ENCODE results near the gene EFNA5.

The EFNA5 gene

DNA sequence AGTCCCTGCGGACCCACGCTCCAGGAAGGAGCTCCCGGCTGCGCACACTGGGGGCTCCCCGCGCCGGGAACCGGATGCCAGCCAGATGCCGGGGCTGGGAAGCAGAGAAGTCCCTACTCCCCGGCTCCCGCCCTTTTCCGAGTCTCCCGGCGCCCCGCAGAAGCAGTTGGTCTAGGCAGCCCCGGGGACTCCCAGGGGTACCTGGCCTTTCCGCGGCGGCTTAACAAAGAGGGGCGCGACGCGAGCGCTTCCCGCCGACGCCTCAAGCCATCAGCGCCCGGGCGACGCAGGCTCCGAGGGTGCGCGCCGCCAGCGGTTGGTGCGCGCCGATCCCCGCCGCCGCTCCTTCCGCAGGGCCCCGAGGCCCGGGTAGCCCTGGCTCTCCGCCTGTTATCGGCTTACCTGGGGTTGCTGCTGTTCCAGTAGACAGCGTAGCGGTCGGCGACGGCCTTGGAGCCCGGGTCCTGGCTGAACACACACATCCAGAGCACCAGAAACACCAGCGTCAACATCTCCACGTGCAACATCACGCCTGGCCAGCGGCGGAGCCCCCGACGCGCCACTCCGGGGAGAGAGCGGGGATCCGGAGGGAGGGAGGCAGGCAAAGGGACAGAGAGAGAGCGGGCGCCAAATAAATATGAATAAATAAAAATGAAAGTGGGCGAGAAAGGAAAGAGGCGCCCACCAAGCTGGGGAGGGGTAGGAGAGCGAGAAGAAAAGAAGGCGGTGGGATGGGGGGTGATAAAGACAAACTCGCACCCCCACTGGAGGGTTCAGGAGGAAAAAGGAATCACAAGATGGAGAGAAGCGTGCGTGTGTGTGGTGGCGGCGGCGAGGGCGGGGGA lies 428 bp downstream of the EFNA5 start (continued):
- peak; percentile 95 for TF ChIP-seq ZNF366 (tag by site-specific recombination; conservative IDR thresholded peaks at IDR 0.05)
- TF ChIP-seq, protein P1, sequence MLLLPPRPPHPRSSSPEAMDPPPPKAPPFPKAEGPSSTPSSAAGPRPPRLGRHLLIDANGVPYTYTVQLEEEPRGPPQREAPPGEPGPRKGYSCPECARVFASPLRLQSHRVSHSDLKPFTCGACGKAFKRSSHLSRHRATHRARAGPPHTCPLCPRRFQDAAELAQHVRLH (tag by site-specific recombination; IDR thresholded peaks at IDR 0.05), result no peak
- TF ChIP-seq, protein P2, sequence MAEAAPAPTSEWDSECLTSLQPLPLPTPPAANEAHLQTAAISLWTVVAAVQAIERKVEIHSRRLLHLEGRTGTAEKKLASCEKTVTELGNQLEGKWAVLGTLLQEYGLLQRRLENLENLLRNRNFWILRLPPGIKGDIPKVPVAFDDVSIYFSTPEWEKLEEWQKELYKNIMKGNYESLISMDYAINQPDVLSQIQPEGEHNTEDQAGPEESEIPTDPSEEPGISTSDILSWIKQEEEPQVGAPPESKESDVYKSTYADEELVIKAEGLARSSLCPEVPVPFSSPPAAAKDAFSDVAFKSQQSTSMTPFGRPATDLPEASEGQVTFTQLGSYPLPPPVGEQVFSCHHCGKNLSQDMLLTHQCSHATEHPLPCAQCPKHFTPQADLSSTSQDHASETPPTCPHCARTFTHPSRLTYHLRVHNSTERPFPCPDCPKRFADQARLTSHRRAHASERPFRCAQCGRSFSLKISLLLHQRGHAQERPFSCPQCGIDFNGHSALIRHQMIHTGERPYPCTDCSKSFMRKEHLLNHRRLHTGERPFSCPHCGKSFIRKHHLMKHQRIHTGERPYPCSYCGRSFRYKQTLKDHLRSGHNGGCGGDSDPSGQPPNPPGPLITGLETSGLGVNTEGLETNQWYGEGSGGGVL (tag by site-specific recombination; IDR thresholded peaks at IDR 0.05), result peak; percentile 70
- TF ChIP-seq, protein P3, sequence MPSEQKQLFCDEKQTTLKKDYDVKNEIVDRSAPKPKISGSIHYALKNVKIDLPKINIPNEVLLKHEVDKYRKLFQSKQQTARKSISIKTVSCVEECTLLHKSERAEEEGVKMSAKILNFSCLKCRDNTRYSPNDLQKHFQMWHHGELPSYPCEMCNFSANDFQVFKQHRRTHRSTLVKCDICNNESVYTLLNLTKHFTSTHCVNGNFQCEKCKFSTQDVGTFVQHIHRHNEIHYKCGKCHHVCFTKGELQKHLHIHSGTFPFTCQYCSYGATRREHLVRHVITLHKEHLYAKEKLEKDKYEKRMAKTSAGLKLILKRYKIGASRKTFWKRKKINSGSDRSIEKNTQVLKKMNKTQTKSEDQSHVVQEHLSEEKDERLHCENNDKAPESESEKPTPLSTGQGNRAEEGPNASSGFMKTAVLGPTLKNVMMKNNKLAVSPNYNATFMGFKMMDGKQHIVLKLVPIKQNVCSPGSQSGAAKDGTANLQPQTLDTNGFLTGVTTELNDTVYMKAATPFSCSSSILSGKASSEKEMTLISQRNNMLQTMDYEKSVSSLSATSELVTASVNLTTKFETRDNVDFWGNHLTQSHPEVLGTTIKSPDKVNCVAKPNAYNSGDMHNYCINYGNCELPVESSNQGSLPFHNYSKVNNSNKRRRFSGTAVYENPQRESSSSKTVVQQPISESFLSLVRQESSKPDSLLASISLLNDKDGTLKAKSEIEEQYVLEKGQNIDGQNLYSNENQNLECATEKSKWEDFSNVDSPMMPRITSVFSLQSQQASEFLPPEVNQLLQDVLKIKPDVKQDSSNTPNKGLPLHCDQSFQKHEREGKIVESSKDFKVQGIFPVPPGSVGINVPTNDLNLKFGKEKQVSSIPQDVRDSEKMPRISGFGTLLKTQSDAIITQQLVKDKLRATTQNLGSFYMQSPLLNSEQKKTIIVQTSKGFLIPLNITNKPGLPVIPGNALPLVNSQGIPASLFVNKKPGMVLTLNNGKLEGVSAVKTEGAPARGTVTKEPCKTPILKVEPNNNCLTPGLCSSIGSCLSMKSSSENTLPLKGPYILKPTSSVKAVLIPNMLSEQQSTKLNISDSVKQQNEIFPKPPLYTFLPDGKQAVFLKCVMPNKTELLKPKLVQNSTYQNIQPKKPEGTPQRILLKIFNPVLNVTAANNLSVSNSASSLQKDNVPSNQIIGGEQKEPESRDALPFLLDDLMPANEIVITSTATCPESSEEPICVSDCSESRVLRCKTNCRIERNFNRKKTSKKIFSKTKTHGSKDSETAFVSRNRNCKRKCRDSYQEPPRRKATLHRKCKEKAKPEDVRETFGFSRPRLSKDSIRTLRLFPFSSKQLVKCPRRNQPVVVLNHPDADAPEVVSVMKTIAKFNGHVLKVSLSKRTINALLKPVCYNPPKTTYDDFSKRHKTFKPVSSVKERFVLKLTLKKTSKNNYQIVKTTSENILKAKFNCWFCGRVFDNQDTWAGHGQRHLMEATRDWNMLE (tag by site-specific recombination; conservative IDR thresholded peaks at IDR 0.05; ENCODE audit: low read depth), result no peak
- peak; percentile 16; the same call in 1 of the 2 replicates for TF ChIP-seq ZNF561 (tag by site-specific recombination; IDR thresholded peaks at IDR 0.05; ENCODE audit: borderline replicate concordance)
- peak; percentile 78 for TF ChIP-seq EGR2 (tag by site-specific recombination; IDR thresholded peaks at IDR 0.05; ENCODE audit: low read depth)
- peak; percentile 21; the same call in 1 of the 2 replicates for TF ChIP-seq ZNF394 (tag by site-specific recombination; IDR thresholded peaks at IDR 0.05; ENCODE audit: borderline replicate concordance)
- TF ChIP-seq ZBTB20 (tag by site-specific recombination; IDR thresholded peaks at IDR 0.05), result peak; percentile 89
- peak; percentile 18; the same call in 1 of the 2 replicates for TF ChIP-seq ZXDB (tag by site-specific recombination; IDR thresholded peaks at IDR 0.05)

DNA sequence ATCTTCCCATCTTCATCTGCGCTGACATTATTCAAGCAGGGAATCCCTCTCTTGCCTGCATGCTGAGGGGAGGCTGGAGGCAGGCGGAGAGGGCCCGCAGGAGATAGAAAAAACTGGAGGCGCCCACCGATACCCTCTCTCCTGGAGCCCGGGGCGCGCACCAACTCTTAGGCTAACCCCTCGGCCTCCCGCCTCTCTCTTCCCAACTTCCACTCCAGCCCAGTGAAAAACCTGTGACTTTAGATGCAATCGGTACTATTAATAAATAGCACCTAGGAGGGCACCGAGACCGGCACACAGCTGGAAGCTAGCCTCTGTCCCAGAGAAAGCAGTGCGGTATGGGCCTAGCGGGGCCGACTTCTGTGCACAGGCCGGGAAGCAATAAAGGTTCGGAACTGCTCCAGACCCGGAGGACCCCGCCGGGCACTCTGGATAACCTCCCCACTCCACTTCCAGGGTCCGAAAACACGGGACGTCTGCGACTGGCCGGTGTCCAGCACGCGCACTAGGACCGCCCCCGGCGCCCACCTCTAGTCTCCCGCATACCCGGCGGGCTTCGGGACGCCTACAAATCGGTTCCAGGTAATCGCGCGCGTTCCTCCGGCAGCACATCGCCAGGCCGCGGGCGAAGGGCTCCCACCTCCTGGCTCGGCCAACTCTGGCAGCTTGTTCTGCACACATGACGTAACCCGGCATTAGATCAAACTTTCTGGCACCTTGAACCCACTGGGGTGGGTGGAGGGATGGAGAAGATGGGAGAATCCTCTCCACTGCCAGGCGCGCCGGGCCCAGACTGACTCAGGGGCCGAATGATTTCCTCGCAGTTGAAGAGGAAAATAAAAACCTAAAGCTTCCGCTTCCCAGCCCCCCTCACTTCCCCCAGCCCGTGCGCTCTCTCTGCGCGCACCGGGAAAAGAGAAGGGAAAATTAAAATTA lies 1.4 kb downstream of the EFNA5 start:
- Histone ChIP-seq H3K9me3 (ENCODE audit: control insufficient read depth, insufficient read depth, low read depth, low read length) (no peaks in the 10 kb centered on the region), H3K4me1 (ENCODE audit: control insufficient read depth, insufficient read depth, low read length) (peaks cover 21% of the 10 kb centered on the region), H3K4me3 (ENCODE audit: low read depth, low read length) (peak overlapping the region; percentile 64), H3K36me3 (ENCODE audit: control insufficient read depth in 2 of 2, insufficient read depth in 1 of 2, low read length in 2 of 2) (no peaks in the 10 kb centered on the region), H3K27ac (ENCODE audit: extremely low read depth, low read depth, low read length) (peak overlapping the region; percentile 99)
- ChIA-PET CTCF (interaction anchor here (0.5 to 0.6 kb wide), 2 partner anchors 332 to 825 kb away, joined by 3 to 6 read pairs; no protein-coding TSS in a partner anchor), POLR2A (interaction anchor here (0.6 to 1.5 kb wide), 8 partner anchors 17 to 117 kb away, joined by 3 to 9 read pairs (median 4); no protein-coding TSS in a partner anchor)
- TF ChIP-seq, protein P4, sequence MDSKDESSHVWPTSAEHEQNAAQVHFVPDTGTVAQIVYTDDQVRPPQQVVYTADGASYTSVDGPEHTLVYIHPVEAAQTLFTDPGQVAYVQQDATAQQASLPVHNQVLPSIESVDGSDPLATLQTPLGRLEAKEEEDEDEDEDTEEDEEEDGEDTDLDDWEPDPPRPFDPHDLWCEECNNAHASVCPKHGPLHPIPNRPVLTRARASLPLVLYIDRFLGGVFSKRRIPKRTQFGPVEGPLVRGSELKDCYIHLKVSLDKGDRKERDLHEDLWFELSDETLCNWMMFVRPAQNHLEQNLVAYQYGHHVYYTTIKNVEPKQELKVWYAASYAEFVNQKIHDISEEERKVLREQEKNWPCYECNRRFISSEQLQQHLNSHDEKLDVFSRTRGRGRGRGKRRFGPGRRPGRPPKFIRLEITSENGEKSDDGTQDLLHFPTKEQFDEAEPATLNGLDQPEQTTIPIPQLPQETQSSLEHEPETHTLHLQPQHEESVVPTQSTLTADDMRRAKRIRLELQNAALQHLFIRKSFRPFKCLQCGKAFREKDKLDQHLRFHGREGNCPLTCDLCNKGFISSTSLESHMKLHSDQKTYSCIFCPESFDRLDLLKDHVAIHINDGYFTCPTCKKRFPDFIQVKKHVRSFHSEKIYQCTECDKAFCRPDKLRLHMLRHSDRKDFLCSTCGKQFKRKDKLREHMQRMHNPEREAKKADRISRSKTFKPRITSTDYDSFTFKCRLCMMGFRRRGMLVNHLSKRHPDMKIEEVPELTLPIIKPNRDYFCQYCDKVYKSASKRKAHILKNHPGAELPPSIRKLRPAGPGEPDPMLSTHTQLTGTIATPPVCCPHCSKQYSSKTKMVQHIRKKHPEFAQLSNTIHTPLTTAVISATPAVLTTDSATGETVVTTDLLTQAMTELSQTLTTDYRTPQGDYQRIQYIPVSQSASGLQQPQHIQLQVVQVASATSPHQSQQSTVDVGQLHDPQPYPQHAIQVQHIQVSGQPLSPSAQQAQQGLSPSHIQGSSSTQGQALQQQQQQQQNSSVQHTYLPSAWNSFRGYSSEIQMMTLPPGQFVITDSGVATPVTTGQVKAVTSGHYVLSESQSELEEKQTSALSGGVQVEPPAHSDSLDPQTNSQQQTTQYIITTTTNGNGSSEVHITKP (tag by site-specific recombination; IDR thresholded peaks at IDR 0.05), result peak; percentile 55
- no peak for TF ChIP-seq ZNF169 (tag by site-specific recombination; IDR thresholded peaks at IDR 0.05)
- TF ChIP-seq, protein P5, sequence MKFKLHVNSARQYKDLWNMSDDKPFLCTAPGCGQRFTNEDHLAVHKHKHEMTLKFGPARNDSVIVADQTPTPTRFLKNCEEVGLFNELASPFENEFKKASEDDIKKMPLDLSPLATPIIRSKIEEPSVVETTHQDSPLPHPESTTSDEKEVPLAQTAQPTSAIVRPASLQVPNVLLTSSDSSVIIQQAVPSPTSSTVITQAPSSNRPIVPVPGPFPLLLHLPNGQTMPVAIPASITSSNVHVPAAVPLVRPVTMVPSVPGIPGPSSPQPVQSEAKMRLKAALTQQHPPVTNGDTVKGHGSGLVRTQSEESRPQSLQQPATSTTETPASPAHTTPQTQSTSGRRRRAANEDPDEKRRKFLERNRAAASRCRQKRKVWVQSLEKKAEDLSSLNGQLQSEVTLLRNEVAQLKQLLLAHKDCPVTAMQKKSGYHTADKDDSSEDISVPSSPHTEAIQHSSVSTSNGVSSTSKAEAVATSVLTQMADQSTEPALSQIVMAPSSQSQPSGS (tag by site-specific recombination; IDR thresholded peaks at IDR 0.05; ENCODE audit: low read depth), result peak; percentile 92
- TF ChIP-seq GLI2 (tag by site-specific recombination; IDR thresholded peaks at IDR 0.05; ENCODE audit: borderline replicate concordance, low read depth), result no peak
- peak; percentile 10 for TF ChIP-seq ZBTB20 (tag by site-specific recombination; IDR thresholded peaks at IDR 0.05)
- TF ChIP-seq ZNF514 (tag by site-specific recombination; IDR thresholded peaks at IDR 0.05), result no peak
- TF ChIP-seq SP3 (tag by site-specific recombination; IDR thresholded peaks at IDR 0.05), result peak; percentile 55
- no peak for TF ChIP-seq ZNF626 (tag by site-specific recombination; IDR thresholded peaks at IDR 0.05)
- TF ChIP-seq ZNF624 (tag by site-specific recombination; IDR thresholded peaks at IDR 0.05), result no peak
- TF ChIP-seq ZNF302 (tag by site-specific recombination; IDR thresholded peaks at IDR 0.05; ENCODE audit: low read depth), result no peak
- TF ChIP-seq EGR2 (tag by site-specific recombination; IDR thresholded peaks at IDR 0.05; ENCODE audit: low read depth), result peak; percentile 88
- 0 out of 2 replicates have a peak, but pooled peaks have one; percentile 52 for TF ChIP-seq ZXDB (tag by site-specific recombination; IDR thresholded peaks at IDR 0.05)
- no peak for TF ChIP-seq ZNF768 (tag by site-specific recombination; IDR thresholded peaks at IDR 0.05)

All from HEK293 (cell line).